Epidermal melanocyte (primary cell): ENCODE results near the gene RNF130.
"Not testable (repeated sequence)": the region's sequence is repeated elsewhere in the genome, so short reads cannot be mapped to it uniquely, and the experiment has no call there.

Experiments
- DNase-seq: peaks from one replicate; pipeline ENCODE4 v3.0.0; 2011; ENCODE audit warnings: low spot score; ENCODE audit not compliant: insufficient read length

Gene RNF130

DNA sequence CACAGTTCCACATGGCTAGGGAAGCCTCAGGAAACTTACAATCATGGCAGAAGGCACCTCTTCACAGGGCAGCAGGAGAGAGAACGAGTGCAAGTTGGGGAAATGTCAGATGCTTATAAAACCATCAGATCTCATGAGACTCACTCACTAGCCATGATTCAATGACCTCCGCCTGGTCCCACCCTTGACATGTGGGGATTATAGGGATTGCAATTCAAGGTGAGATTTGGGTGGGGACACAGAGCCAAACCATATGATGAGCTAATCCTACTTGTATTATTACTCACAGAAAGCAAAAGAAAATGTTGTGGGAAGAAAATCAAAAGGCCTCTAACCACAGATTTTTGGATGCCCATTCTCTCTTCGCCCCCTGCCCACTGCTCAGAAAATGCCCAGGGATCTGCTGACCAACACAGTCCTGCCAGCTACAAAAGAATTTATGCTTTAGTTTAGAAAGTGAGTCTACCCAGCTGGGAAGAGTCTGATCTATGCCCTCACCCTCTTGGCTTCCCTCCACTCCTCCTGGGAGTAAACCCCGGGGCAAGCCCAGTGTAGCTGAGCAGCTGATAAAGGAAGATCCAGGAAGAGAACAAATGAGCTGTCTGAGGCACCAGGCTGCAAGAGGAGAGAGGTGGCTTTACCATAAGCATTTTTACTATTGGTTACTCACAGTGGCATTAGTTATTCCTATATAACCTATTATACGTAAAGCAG, 53.1 kb downstream of the RNF130 start:
- DNase-seq: no peak

- DNase-seq: not testable (repeated sequence)
Measured at GRCh38 chr5:180015523-180015922, 56.0 kb downstream of the RNF130 start.

GRCh38 chr5:180013678-180014077, 57.9 kb downstream of the RNF130 start:
- no peak for DNase-seq

DNA sequence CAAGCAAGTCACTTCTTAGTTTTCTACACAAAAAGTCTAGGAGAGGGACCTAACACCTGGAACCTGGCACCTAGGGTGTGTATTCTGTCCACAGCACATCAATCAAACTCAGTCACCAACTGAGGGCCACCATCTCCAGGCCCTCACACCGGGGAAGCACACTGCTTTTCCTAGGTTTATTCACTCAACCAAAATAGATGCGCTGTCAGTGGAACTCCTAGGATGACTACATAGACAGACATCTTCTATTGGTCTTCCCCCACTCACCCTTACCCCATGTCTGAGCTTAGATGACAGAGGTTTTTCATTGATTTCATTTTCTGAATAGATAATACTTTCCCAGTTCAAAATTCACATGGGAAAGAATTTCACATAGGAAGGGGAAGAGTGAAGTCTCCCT, 59.2 kb downstream of the RNF130 start:
- no peak for DNase-seq

GRCh38 chr5:180010636-180011035, 60.9 kb downstream of the RNF130 start:
- DNase-seq: no peak

DNA sequence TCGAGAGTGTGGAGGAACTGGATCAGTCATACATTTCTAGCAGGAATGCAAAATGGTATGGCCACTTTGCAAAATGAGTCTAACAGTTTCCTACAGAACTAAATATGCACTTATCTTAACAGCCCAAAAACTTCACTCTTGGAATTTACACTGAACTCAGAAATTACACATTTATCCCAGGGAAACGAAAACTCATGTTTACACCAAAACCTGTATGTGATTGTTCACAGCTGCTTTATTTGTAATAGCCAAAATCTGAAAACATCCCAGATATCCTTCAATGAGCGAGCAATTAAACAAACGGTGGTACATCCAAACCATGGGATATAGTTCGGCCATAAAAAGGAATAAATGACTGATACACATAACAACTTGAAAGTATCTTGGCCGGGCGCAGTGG, 62.0 kb downstream of the RNF130 start:
- no peak for DNase-seq

DNA sequence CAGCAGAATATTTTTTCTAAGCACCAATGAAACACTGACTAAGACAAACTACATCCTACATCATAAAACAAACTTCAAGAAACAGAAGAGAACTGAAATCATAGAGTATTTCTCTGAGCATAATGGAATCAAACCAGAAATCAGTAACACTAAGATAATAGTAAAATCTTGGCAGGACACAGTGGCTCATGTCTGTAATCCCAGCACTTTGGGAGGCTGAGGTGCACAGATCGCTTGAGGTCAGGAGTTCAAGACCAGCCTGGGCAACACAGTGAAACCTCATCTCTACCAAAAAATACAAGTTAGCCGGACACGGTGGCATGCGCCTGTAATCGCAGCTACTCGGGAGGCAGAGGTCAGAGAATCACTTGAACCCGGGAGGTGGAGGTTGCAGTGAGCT, 63.1 kb downstream of the RNF130 start:
- no peak for DNase-seq

DNA sequence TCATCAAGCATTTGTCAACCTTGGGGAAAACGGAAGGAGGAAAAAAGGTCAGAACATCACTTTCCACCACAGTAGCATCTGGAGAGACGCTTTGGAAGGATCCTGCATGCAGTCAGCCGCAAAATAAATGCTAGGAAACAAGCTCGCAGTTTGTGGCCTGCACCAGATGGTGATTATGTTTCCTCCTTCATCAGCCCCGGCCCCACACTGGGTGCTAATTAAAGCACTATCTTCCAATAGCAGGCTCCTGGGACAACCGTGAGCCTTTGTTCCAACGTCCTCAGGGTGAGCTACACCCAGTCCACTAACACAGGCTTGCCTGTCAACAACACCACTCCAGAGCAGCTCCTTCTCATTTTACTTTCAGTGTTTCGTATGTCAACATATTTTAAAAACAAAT, 64.0 kb downstream of the RNF130 start:
- DNase-seq: no peak

DNA sequence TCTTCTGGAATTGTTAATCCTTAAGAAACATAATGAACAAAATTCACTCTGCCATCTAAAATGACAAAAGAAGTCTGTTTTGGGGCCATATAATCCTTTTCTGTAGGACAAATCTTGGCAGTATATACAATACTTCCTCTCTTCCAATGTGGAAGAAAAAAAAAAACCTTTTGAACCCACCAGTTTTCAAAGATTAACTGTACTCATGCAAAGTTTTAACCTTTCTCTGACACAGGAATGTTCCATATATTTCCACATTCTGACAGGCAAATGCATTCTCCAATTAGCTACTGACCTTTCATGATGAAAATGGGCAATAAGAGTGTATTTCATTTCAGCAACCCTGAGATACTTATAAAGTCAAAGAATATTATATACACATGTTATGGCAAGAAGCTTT, 65.4 kb downstream of the RNF130 start:
- DNase-seq: no peak

DNA sequence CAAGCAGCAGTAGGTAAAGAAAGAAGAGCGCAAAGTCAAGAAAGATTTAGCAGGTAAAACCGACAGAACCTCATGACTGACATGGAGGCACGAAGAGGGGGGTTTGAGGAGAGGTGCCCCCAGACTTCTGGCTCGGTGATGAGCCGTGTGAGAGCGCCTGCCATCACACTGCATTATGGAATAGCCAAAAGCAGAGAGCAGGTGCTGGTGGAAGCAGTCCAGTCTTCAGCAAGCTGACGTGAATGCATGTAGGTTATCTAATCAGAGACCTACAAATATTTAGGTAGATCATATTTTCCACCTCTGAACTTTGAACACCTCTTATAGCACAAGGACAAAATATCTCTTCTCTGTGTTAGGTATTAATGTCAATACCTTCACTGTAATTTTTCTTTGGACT, 68.4 kb downstream of the RNF130 start:
- no peak for DNase-seq

DNA sequence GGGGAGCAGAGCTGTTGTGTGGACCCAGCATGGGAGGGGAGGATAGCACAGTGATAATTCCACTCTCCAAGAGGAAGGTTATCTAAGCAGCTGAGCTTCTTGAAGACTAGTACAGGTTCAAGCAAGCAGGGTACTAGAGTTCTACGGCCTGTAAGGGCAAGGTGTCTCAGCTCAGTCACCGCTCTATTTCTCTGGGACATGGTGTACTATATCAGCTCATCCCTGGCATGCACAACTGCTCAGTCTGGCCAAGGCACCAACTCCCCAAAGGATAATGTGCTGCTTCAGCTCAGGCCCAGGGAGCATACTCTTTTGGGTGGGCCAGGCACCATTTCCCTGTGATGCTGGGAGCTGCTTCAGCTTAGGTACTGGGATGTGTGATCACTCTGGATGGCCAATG, 69.8 kb downstream of the RNF130 start:
- no peak for DNase-seq

GRCh38 chr5:180001136-180001535, 70.4 kb downstream of the RNF130 start:
- no peak for DNase-seq

- DNase-seq: no peak
Measured at GRCh38 chr5:179998485-179998884, 73.1 kb downstream of the RNF130 start.

DNA sequence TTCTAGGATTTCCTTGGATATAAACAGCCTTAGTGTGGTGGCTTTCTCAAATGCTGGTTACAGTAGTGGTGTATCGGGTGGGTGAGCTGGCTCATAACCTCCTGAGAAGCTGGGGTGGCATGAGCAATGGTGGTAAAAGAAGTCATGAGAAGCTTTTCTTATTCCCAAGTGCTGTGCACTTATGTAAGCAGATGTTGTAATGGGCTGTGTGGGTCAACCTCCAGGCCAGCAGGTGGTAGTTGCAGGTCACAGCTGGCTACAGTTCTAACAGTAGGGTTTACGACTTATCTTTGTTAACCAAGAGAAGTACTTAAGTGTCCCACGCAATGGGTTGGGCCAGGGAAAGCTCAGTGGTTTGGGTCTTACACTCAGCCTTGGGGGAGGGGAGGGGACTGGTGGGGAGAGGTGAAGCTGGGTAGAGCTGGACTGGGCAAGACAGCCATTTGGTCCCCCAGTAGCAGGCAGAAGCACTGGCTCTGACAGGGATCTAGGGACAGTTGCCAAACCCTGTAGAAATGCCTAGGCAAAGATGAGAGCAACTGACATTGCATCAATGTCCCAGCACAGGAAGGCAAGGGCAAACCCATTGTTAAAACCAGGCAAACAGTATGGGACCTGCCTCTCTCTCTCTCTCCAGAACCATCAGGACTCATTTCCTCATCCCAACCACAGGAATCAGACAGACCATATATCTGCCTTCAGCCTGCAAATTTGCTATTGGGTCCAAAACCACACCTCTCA, 76.8 kb downstream of the RNF130 start:
- DNase-seq: no peak

GRCh38 chr5:179992855-179993254, 78.7 kb downstream of the RNF130 start:
- not testable (repeated sequence) for DNase-seq

DNA sequence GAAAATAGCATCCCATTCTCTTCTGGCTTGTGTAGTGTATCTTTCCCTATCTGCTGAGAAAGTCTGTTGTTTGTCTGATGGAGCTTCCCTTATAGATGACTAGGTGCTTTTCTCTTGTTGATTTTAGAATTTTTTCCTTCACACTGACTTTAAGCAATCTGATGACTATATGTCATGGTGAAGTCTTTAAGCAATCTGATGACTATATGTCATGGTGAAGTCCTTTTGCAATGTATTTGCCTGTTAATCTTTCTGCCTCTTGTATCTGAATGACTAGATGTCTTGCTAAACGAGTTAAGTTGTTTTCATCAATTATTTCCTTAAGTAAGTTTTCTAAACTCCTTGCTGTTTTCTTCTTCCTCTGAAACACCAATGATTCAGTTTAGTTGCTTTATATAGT, 80.5 kb downstream of the RNF130 start:
- no peak for DNase-seq

DNA sequence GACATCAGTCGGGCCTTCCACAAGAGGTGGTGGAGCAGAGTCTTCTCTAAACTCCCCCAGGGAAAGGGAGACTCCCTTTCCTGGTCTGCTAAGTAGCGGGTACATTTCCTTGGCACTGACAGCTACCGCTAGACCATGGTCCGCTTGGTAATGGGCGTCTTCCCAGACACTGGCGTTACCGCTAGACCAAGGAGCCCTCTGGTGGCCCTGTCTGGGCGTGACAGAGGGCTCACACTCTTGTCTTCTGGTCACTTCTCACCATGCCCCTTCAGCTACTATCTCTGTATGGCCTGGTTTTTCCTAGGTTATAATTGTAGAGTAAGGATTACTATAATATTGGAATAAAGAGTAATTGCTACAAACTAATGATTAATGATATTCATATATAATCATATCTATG, 81.0 kb downstream of the RNF130 start:
- not testable (repeated sequence) for DNase-seq

DNA sequence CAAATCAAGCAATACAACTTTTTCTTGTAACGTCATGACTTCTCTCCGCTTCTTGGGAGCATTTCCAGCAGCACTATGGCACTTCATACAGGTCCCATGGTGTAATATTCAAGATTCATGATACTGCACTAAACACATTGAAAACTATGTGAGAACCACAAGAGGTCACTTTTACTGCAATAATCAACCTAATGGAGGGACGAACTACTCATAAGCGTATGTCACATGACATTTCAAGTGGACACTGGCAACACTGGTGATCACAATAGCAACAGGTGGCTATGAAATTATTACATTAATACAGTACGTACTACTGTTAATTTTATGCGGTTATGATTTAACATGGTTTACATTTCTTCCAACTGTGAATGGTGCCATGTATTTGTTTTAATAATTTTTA, 85.2 kb downstream of the RNF130 start:
- no peak for DNase-seq

DNA sequence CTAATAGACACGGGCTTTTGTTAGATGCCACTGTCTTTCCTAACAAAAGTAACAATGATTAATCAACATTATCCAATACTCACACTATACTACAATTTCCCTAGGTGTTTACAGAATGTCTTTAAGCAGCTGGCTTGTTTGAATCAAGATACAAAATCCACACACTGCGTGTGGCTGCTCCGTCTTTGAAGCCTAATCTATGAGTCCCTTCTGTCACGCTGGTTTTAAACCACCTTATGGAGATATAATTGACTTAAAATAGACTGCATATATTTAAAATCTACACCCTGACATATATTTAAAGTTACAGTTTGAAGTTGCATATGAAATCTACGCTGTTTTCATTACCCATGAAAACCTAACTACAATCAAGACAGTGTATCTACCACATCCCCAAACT, 89.9 kb downstream of the RNF130 start:
- DNase-seq: no peak

- no peak for DNase-seq
Measured at GRCh38 chr5:179980767-179981166, 90.8 kb downstream of the RNF130 start.

DNA sequence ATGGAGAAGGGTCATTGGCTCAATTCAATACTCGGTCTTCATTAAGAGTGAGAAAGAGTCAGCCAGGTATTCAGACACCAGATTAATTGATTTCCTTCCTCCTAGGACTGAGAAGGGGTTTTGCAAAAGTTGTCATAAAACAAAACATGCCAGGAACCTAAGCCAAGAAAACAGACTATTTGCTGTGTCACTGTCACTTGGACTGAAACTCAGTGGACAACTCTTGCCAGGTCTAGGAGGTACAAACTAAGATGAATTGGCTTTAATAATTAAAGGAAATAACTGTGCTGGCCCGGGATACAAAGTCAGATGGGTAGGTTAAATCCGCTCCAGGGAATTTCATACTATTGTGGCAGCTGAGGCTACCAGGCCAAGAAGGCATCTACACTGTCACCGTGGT, 92.8 kb downstream of the RNF130 start:
- no peak for DNase-seq

- no peak for DNase-seq
Measured at GRCh38 chr5:179975713-179976134, 95.8 kb downstream of the RNF130 start.
